Caco-2 (cell line): ENCODE measurements around the gene NRIP2. TPM values are rescaled to one million over a fixed set of nuclear protein-coding genes. Genes with fewer than 3 reads are reported as not detected.

Experiments used
- BruUV-seq: library from RNA; stranded (reverse); fragments of 400-500 nt; replicated peaks from 2 replicates; lab custom pipeline; 2021; lab: Mats Ljungman, UMichigan
- CTCF ChIA-PET: fragments of 300-600 bp; sonication (Branson Sonifier 250); formaldehyde crosslinking; loops from one replicate; lab custom pipeline; 2022; ENCODE audit warnings: antibody characterized with exemption; lab: Charles Lee
- POLR2A ChIA-PET: fragments of 300-600 bp; sonication (Branson Sonifier 250); formaldehyde crosslinking; loops from one replicate; lab custom pipeline; 2022; ENCODE audit warnings: antibody characterized with exemption; lab: Charles Lee
- DNase-seq, 2 experiments: peaks; one replicate each; pipeline versions ENCODE4 v3.0.0 to v3.0.0-alpha.2; 2020 to 2022
- H3K27me3 ChIP-seq: replicated peaks from 2 replicates; pipeline ENCODE4 v1.6.0; 2011; ENCODE audit warnings: low read length; ENCODE audit not compliant: control insufficient read depth, insufficient read depth
- H3K36me3 ChIP-seq: 2 replicates; pipeline ENCODE4 v1.5.1; 2011; ENCODE audit warnings: low read length; ENCODE audit not compliant: control insufficient read depth, insufficient read depth
- H3K4me1 ChIP-seq: fragments of 250-450 bp; sonication (Bioruptor Pico); 2 replicates; pipeline ENCODE4 v1.5.1; 2020; ENCODE audit warnings: mild to moderate bottlenecking
- H3K4me3 ChIP-seq: 2 replicates; pipeline ENCODE4 v1.5.1; 2011; ENCODE audit warnings: low read depth, mild to moderate bottlenecking, control low read depth, low read length
- H3K9me3 ChIP-seq: fragments of 250-450 bp; sonication (Bioruptor Pico); 2 replicates; pipeline ENCODE4 v1.5.1; 2020; ENCODE audit warnings: mild to moderate bottlenecking, moderate library complexity
- H3K27ac Mint-ChIP-seq: one replicate; pipeline ENCODE4 v1.8.0; 2022; ENCODE audit warnings: mixed read lengths; ENCODE audit not compliant: unreplicated experiment
- H3K27me3 Mint-ChIP-seq: one replicate; pipeline ENCODE4 v1.8.0; 2022; ENCODE audit warnings: mixed read lengths; ENCODE audit not compliant: insufficient read depth, unreplicated experiment
- H3K36me3 Mint-ChIP-seq: one replicate; pipeline ENCODE4 v1.8.0; 2022; ENCODE audit warnings: mild to moderate bottlenecking, mixed read lengths; ENCODE audit not compliant: insufficient read depth, unreplicated experiment
- H3K4me1 Mint-ChIP-seq: one replicate; pipeline ENCODE4 v1.8.0; 2022; ENCODE audit warnings: low read depth, mixed read lengths; ENCODE audit not compliant: unreplicated experiment
- H3K4me3 Mint-ChIP-seq: one replicate; pipeline ENCODE4 v1.8.0; 2022; ENCODE audit warnings: mild to moderate bottlenecking, moderate library complexity, mixed read lengths; ENCODE audit not compliant: unreplicated experiment
- H3K9me3 Mint-ChIP-seq: one replicate; pipeline ENCODE4 v1.8.0; 2022; ENCODE audit warnings: mixed read lengths; ENCODE audit not compliant: unreplicated experiment
- intact Hi-C: fragments of 100-400 bp; cut with micrococcal nuclease; formaldehyde crosslinking; loops from one replicate; pipeline ENCODE4 v1.10.0; 2022; ENCODE audit not compliant: unreplicated experiment
- total RNA-seq: library from RNA; stranded (reverse); gene quantifications from 2 replicates; pipeline ENCODE4 v1.2.3, GENCODE V29; 2022
- TF ChIP-seq, protein P1 (sequence below), 2 experiments: fragments of 200-600 bp in 1 of 2; IDR thresholded peaks; 1 replicate in 1 of 2; 2 replicates in 1 of 2; pipeline versions ENCODE4 v1.5.1 to v1.8.0; 2011 to 2022; ENCODE audit warnings: antibody characterized with exemption in 1 of 2, control low read depth in 1 of 2, inconsistent platforms in 1 of 2, low read depth in 1 of 2, low read length in 1 of 2, mild to moderate bottlenecking in 1 of 2, moderate library complexity in 1 of 2; ENCODE audit not compliant: insufficient read depth in 1 of 2, severe bottlenecking in 1 of 2, unreplicated experiment in 1 of 2

Gene NRIP2
- total RNA-seq, 1 experiment from 2014 or later = not detected

GRCh38 chr12:2801044-2801783, 33.6 kb downstream of the NRIP2 start:
- TF ChIP-seq, protein P1, sequence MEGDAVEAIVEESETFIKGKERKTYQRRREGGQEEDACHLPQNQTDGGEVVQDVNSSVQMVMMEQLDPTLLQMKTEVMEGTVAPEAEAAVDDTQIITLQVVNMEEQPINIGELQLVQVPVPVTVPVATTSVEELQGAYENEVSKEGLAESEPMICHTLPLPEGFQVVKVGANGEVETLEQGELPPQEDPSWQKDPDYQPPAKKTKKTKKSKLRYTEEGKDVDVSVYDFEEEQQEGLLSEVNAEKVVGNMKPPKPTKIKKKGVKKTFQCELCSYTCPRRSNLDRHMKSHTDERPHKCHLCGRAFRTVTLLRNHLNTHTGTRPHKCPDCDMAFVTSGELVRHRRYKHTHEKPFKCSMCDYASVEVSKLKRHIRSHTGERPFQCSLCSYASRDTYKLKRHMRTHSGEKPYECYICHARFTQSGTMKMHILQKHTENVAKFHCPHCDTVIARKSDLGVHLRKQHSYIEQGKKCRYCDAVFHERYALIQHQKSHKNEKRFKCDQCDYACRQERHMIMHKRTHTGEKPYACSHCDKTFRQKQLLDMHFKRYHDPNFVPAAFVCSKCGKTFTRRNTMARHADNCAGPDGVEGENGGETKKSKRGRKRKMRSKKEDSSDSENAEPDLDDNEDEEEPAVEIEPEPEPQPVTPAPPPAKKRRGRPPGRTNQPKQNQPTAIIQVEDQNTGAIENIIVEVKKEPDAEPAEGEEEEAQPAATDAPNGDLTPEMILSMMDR (IDR thresholded peaks at IDR 0.05; ENCODE audit: insufficient read depth in 1 of 2, low read depth in 1 of 2, low read length in 1 of 2, severe bottlenecking in 1 of 2, unreplicated experiment in 1 of 2) = no peak
- POLR2A ChIA-PET = no interaction called here
- Histone ChIP-seq H3K27me3 (no peaks in the 10 kb centered on the region), H3K4me1 (peaks cover 7% of the 10 kb centered on the region), H3K36me3 (peaks cover 8% of the 10 kb centered on the region), H3K4me3 (no peak overlapping the region), H3K9me3 (no peaks in the 10 kb centered on the region)
- Mint-ChIP-seq H3K9me3 (no peaks in the 10 kb centered on the region), H3K27me3 (no peaks in the 10 kb centered on the region), H3K27ac (no peak overlapping the region), H3K4me1 (peaks cover 13% of the 10 kb centered on the region), H3K36me3 (peaks cover 93% of the 10 kb centered on the region), H3K4me3 (no peak overlapping the region)
- intact Hi-C loops = loop anchor here (5.0 kb wide), 1 partner anchor 1964 kb away; no protein-coding TSS in a partner anchor
- DNase-seq = no peak
- no TSS peak for BruUV-seq
- CTCF ChIA-PET = no interaction called here

DNA sequence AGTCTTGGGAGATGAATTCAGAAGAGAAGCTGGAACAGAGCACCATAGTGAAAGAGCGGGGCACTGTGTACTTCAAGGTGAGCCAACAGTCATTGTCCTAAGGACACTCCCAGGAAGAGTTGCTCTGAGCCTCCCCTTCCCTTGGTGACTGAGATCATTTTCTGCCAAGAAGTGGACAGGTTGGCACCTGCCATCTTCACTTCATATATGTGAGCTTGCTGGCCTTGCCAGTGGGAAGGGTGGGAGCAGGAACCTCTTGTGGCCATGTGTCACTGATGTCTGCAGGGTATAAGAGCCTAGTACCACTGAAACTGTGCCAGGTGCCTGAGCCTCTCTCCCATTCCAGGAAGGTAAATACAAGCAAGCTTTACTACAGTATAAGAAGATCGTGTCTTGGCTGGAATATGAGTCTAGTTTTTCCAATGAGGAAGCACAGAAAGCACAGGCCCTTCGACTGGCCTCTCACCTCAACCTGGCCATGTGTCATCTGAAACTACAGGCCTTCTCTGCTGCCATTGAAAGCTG, 34.7 kb downstream of the NRIP2 start:
- Mint-ChIP-seq H3K27me3 (no peaks in the 10 kb centered on the region), H3K36me3 (peaks cover 87% of the 10 kb centered on the region), H3K27ac (no peak overlapping the region), H3K4me3 (no peak overlapping the region), H3K4me1 (peaks cover 16% of the 10 kb centered on the region), H3K9me3 (no peaks in the 10 kb centered on the region)
- Histone ChIP-seq H3K36me3 (peaks cover 8% of the 10 kb centered on the region), H3K27me3 (no peaks in the 10 kb centered on the region), H3K4me1 (peaks cover 7% of the 10 kb centered on the region), H3K9me3 (no peaks in the 10 kb centered on the region), H3K4me3 (no peak overlapping the region)
- intact Hi-C loops = loop anchor here (5.0 kb wide), 1 partner anchor 1963 kb away; no protein-coding TSS in a partner anchor
- no peak for DNase-seq
- POLR2A ChIA-PET = no interaction called here
- TF ChIP-seq, protein P1 (IDR thresholded peaks at IDR 0.05; ENCODE audit: insufficient read depth in 1 of 2, low read depth in 1 of 2, low read length in 1 of 2, severe bottlenecking in 1 of 2, unreplicated experiment in 1 of 2) = no peak
- no TSS peak for BruUV-seq
- CTCF ChIA-PET = interaction anchor here (1.1 kb wide), 1 partner anchor 16 kb away, joined by 3 read pairs; no protein-coding TSS in a partner anchor

DNA sequence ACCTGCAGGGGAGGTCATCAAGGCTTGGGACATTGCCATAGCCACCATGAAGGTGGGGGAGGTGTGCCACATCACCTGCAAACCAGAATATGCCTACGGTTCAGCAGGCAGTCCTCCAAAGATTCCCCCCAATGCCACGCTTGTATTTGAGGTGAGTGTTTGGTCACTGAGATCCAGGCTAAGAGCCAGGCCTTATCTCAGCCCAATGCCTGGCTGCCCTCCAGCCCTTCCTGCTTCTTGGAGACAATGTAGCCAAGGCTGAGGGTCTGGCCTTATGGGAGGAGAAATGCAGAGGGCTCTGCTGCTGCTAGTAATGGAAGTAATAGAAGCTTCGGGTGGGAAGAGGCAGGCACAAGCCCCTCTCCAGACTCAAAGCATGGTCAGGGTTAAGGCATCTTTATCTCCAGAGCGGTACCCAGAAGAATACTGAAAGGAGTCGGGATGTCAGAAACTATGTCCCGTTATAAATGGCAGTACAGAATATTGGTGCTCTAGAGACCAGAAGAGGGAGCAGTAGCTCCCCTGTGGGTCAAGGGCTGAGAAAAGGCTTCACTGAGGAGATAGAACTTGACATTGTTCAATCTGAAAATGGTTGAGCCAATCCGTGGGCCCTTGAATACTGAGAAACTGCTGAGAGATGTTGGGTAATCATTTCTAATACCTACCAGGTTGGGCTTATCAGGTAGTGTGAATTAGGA, 37.0 kb downstream of the NRIP2 start:
- Histone ChIP-seq H3K4me1 (peaks cover 11% of the 10 kb centered on the region), H3K27me3 (no peaks in the 10 kb centered on the region), H3K4me3 (no peak overlapping the region), H3K36me3 (peaks cover 8% of the 10 kb centered on the region), H3K9me3 (no peaks in the 10 kb centered on the region)
- Mint-ChIP-seq H3K36me3 (peaks cover 77% of the 10 kb centered on the region), H3K4me3 (peak overlapping the region; percentile 9), H3K9me3 (no peaks in the 10 kb centered on the region), H3K4me1 (peaks cover 16% of the 10 kb centered on the region), H3K27me3 (no peaks in the 10 kb centered on the region), H3K27ac (no peak overlapping the region)
- BruUV-seq = no TSS peak
- TF ChIP-seq, protein P1 (IDR thresholded peaks at IDR 0.05; ENCODE audit: insufficient read depth in 1 of 2, low read depth in 1 of 2, low read length in 1 of 2, severe bottlenecking in 1 of 2, unreplicated experiment in 1 of 2) = peak in 1 of 2 experiments; percentile 23
- intact Hi-C loops = no loop called here
- ChIA-PET CTCF (no interaction called here), POLR2A (no interaction called here)
- no peak for DNase-seq
